ENCODE measurements around the gene ASB17. TPM values are rescaled to one million over a fixed set of nuclear protein-coding genes. Genes with fewer than 3 reads are reported as not detected.

Gene ASB17, protein sequence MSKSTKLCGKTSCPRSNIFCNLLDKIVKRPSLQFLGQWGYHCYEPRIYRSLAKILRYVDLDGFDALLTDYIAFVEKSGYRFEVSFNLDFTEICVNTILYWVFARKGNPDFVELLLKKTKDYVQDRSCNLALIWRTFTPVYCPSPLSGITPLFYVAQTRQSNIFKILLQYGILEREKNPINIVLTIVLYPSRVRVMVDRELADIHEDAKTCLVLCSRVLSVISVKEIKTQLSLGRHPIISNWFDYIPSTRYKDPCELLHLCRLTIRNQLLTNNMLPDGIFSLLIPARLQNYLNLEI
- not detected for total RNA-seq

DNA sequence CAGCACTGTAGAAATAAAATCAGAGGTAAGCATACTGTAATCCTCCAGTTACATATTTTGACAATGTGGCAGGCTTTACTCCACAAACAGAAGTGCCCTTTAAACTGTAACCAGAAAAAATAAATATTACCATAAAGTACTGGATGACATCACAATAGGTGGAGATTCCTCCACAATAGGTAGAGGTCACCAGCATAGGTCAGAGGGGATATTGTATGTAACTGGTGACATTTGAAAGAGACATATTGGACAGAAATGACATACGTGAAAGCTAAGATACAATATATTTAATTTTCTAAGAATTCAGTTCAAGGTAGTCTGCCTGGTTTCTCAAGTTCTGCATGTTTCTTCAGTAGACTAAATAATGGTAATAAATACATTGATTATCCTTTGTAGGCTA lies at the start of gene ASB17:
Gene ASB17, minus strand, starts transcription at position 101 of the 400 bp plus-strand sequence. CDS start 113 bp downstream, outside the sequence.
- H3K27me3 ChIP-seq: no peaks in the 10 kb centered on the region
- no peak for DNase-seq (ENCODE audit: low spot score in 2 of 2)
- TF ChIP-seq, protein P1, sequence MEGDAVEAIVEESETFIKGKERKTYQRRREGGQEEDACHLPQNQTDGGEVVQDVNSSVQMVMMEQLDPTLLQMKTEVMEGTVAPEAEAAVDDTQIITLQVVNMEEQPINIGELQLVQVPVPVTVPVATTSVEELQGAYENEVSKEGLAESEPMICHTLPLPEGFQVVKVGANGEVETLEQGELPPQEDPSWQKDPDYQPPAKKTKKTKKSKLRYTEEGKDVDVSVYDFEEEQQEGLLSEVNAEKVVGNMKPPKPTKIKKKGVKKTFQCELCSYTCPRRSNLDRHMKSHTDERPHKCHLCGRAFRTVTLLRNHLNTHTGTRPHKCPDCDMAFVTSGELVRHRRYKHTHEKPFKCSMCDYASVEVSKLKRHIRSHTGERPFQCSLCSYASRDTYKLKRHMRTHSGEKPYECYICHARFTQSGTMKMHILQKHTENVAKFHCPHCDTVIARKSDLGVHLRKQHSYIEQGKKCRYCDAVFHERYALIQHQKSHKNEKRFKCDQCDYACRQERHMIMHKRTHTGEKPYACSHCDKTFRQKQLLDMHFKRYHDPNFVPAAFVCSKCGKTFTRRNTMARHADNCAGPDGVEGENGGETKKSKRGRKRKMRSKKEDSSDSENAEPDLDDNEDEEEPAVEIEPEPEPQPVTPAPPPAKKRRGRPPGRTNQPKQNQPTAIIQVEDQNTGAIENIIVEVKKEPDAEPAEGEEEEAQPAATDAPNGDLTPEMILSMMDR (IDR thresholded peaks at IDR 0.05): no peak
- no peaks in the 10 kb centered on the region for H3K9me3 ChIP-seq
- no peaks in the 10 kb centered on the region for H3K4me1 ChIP-seq
- no peak within 1 kb of the TSS for H3K27ac ChIP-seq
- intact Hi-C loops (cut with DNase I): no loop called here
- H3K36me3 ChIP-seq: no peaks in the 10 kb centered on the region
- no peak within 1 kb of the TSS for H3K4me3 ChIP-seq

DNA sequence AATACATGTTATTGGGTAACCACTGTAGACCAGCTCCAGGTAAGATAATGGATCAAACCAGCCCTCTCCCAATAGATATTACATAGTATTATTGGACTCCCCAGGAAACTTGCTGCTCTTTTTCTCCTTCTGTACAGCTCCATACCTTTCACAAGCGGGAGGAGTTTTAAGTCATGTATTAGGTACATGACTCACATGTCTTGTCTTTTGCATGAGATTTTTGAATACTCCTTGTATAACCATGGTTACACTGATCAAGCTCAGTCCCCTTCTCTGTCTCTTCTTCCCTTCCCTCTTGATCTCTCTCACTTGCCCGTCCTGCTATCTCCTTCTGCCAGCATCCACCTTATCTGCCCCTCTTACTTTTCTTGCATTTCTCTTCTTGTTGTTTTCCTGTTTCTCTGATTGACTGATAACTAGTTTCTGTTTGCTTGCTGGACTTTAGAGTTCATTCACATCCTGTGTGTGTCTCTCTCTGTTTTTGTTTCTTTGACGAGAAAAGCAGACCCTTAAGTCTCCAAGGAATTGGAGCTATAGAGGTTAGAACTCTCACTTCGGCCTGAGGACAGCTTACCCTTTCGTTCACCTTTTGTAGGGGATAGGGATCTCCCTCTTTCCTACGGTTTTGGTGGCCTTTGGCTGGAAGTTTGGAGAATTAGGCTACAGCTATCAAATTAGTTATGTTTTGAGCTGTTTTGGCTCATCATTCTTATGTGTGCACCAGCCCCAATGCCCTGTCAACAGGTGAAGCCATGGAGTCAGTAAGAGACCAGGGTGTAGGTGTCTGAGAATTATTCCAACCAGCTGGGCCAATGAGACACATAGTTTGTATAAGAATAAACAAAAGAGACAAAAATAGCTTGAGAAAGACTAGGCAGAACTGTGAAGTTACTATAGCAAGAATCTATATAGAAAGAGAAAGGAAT lies 49.0 kb upstream of the ASB17 start:
- TF ChIP-seq, protein P1 (IDR thresholded peaks at IDR 0.05): no peak
- Histone ChIP-seq H3K36me3 (no peaks in the 10 kb centered on the region), H3K4me1 (no peaks in the 10 kb centered on the region), H3K27me3 (no peaks in the 10 kb centered on the region), H3K9me3 (no peaks in the 10 kb centered on the region), H3K27ac (no peak overlapping the region), H3K4me3 (no peak overlapping the region)
- intact Hi-C loops (cut with DNase I): no loop called here
- no peak for DNase-seq (ENCODE audit: low spot score in 2 of 2)

DNA sequence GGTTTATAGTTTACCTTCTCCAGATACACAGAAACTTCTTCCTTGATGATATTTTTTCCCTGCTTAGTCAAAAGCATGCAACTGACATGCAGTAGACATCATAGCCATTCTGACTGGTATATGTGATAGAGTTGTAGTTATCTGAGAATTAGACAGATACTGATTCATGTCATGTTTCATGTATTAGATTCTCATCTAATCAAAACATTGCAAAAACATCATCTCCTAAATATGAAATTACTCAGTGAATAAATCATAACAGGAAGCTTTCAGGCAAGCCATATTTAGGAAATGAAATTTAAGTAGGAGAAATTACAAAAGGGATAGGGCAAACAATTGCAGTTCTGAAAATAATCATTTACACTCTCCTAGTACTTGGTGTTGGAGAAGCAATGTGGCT lies 38.4 kb upstream of the ASB17 start:
- Histone ChIP-seq H3K4me1 (no peaks in the 10 kb centered on the region), H3K4me3 (no peak overlapping the region), H3K36me3 (no peaks in the 10 kb centered on the region), H3K27ac (no peak overlapping the region), H3K27me3 (no peaks in the 10 kb centered on the region), H3K9me3 (no peaks in the 10 kb centered on the region)
- DNase-seq (ENCODE audit: low spot score in 2 of 2): no peak
- intact Hi-C loops (cut with DNase I): no loop called here
- TF ChIP-seq, protein P1 (IDR thresholded peaks at IDR 0.05): no peak

DNA sequence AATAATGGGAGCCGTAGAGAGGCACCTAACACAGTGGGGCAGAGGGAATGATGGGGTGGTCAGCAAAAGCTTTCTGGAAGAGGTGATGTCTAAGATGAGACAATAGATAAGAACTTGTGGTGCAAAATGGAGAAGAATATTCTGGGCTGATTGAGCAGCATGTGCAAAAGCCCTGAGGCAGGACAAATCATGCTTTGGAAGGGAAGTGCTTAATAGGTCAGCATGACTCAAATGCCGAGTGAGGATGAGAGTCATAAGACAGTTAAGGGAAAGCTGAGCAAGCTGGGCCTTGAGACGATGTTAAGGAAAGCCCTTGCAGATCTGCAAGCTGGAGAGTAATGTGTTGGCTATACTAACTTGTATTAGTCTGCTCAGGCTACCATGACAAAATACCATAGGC lies 37.3 kb upstream of the ASB17 start:
- Histone ChIP-seq H3K27me3 (no peaks in the 10 kb centered on the region), H3K4me3 (no peak overlapping the region), H3K9me3 (no peaks in the 10 kb centered on the region), H3K36me3 (no peaks in the 10 kb centered on the region), H3K4me1 (no peaks in the 10 kb centered on the region), H3K27ac (no peak overlapping the region)
- no peak for DNase-seq (ENCODE audit: low spot score in 2 of 2)
- TF ChIP-seq, protein P1 (IDR thresholded peaks at IDR 0.05): no peak
- intact Hi-C loops (cut with DNase I): no loop called here

DNA sequence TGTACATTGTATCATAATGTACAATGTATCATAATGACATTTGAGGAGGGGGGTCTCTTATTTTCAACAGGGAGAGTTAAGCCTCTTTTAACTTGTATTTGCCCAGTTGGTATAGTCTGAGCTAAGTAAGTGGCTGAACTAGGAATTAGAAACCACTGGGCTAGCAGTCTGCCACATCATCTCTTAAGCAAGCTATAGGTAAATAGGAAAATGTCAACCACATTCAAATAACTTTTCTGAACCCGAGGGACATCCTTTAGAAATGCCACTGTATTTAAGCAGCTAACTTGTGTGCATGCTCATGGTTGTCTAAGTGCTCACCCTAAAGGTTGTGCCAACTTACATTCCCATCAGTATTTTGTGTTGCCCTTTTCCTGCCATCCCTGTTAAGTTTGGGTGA lies 35.5 kb upstream of the ASB17 start:
- Histone ChIP-seq H3K4me3 (no peak overlapping the region), H3K9me3 (no peaks in the 10 kb centered on the region), H3K27ac (no peak overlapping the region), H3K4me1 (no peaks in the 10 kb centered on the region), H3K36me3 (no peaks in the 10 kb centered on the region), H3K27me3 (no peaks in the 10 kb centered on the region)
- intact Hi-C loops (cut with DNase I): no loop called here
- TF ChIP-seq, protein P1 (IDR thresholded peaks at IDR 0.05): no peak
- DNase-seq (ENCODE audit: low spot score in 2 of 2): no peak

Data from ascending aorta (tissue), 2 donors.